ENCODE data around the gene ZNF335.

The ZNF335 gene

DNA sequence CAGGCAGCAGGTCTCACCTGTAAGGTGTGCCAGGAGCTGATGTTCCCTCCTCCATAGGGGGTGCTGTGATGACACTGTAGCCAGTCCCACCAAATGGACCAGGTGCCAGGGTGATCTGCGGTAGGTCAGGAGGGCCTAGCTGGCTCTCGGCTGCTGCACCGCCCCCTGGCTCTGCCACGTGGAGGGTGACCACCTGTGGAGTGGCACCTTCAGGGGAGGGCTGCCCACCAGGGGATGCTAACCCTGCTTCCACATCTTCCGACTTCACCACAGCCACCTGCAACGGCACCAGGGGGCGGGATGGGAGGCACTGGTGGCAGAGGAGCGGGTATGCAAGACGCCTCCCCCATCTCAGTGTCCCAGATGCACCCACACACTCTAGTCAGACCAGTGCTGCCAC, 18.3 kb downstream of the ZNF335 start:
- DNase-seq (ENCODE audit: insufficient read length, low spot score) (no peak), FAIRE-seq (no peak)
- peak; percentile 60; the same call in 1 of the 2 replicates for TF ChIP-seq POLR2A (IDR thresholded peaks at IDR 0.05; ENCODE audit: low read depth, low read length)
- TF ChIP-seq POU2F2 (IDR thresholded peaks at IDR 0.05; ENCODE audit: low read depth, low read length): no peak

DNA sequence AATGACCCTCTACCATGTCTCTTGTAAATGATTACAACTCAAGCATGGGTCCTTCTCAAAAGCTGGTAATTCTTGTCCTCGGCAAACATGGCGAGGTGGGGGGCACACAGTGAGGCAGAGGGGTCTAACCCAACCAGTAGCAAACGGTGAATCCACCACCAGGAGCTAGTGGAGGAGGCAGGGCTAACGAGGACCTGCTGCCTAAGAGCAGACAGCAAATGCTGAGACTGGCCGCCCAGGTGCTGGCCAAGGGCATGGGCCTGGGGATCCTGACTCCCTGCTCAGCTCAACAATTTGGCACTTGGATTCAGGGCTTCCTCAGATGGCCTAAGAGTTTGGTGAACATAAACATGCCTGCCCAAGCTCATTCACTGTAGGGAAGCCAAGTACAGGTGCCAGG, 19.1 kb downstream of the ZNF335 start:
- FAIRE-seq: no peak
- TF ChIP-seq POLR2A (IDR thresholded peaks at IDR 0.05; ENCODE audit: low read depth, low read length) (no peak), SPI1 (IDR thresholded peaks at IDR 0.05; ENCODE audit: low read depth, low read length) (no peak), POLR2AphosphoS5 (IDR thresholded peaks at IDR 0.05; ENCODE audit: low read depth, low read length) (no peak), PAX5 (IDR thresholded peaks at IDR 0.05; ENCODE audit: insufficient read depth, low read length, severe bottlenecking) (no peak), TAF1 (IDR thresholded peaks at IDR 0.05; ENCODE audit: low read depth, low read length) (no peak), POU2F2 (IDR thresholded peaks at IDR 0.05; ENCODE audit: low read depth, low read length) (no peak)
- no peak for DNase-seq (ENCODE audit: insufficient read length, low spot score)

DNA sequence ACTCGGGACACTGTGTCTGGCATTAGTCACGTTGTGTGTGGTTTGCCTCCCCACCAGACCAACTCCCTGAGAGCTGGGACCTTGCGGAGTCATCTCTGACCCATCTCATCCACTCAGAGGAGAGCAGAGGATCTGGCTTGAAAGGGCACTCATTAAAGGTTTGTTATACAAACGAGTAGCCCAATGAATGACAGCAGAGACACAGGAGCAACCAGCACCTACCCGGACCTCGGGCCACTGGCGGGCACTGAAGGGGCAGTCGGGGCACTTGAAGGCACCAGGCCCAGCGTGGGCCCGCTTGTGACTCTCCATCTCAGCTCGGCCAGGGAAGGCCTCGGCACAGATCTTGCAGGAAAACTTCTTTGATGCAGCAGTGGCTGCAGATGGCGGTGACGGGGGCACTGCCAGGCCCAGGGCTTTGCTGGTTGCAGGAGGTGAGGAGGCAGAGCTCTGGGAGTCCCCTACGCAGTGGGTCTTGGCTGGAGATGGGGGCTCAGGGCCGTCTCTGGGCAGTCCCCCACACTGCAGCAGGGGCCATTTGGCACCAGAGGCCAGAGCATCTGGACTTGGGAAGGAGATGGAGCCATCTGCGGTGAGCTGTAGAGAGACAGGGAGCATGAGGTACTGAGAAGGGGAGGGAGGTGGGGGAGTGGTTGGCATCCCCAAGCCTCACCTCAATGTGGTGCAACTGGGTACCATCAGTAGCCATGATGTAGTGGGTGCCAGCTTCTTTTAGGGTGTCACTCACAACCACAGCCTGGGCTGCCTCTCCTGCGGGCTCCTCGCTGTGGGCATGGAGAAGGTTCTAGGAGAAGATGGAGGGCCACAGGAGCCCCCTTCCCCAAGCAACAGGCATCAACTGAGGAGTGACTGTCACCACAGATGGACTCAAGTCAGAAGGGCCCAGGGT, 19.8 kb downstream of the ZNF335 start:
- FAIRE-seq (no peak), DNase-seq (ENCODE audit: insufficient read length, low spot score) (no peak)
- TF ChIP-seq POLR2A (IDR thresholded peaks at IDR 0.05; ENCODE audit: low read depth, low read length): peak; percentile 59
- TF ChIP-seq TAF1 (IDR thresholded peaks at IDR 0.05; ENCODE audit: low read depth, low read length): no peak
- no peak; the same call in 1 of the 2 replicates for TF ChIP-seq POLR2AphosphoS5 (IDR thresholded peaks at IDR 0.05; ENCODE audit: low read depth, low read length)
- TF ChIP-seq POU2F2 (IDR thresholded peaks at IDR 0.05; ENCODE audit: low read depth, low read length): 0 out of 2 replicates have a peak, but pooled peaks have one; percentile 2
- TF ChIP-seq SPI1 (IDR thresholded peaks at IDR 0.05; ENCODE audit: low read depth, low read length): no peak
- no peak for TF ChIP-seq PAX5 (IDR thresholded peaks at IDR 0.05; ENCODE audit: insufficient read depth, low read length, severe bottlenecking)

DNA sequence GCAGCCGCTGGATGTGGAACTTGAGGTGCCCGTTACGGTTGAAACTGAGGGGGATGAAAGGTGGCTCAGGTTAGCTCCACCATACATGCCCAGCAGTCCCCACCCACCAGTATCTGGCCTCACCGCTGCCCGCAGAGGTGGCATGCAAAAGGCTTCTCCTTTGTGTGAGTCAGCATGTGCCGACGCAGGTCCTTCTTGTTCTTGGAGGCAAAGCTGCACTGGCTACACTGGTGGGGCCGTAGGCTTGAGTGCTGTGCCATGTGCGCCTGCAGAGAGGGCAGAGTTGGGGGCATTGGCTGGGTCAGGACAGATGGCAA, 21.7 kb downstream of the ZNF335 start:
- no peak for DNase-seq (ENCODE audit: insufficient read length, low spot score)
- peak; percentile 18; the same call in 1 of the 2 replicates for TF ChIP-seq POLR2AphosphoS5 (IDR thresholded peaks at IDR 0.05; ENCODE audit: low read depth, low read length)
- peak; percentile 34 for TF ChIP-seq POLR2A (IDR thresholded peaks at IDR 0.05; ENCODE audit: low read depth, low read length)
- TF ChIP-seq PAX5 (IDR thresholded peaks at IDR 0.05; ENCODE audit: insufficient read depth, low read length, severe bottlenecking): no peak
- no peak for FAIRE-seq

DNA sequence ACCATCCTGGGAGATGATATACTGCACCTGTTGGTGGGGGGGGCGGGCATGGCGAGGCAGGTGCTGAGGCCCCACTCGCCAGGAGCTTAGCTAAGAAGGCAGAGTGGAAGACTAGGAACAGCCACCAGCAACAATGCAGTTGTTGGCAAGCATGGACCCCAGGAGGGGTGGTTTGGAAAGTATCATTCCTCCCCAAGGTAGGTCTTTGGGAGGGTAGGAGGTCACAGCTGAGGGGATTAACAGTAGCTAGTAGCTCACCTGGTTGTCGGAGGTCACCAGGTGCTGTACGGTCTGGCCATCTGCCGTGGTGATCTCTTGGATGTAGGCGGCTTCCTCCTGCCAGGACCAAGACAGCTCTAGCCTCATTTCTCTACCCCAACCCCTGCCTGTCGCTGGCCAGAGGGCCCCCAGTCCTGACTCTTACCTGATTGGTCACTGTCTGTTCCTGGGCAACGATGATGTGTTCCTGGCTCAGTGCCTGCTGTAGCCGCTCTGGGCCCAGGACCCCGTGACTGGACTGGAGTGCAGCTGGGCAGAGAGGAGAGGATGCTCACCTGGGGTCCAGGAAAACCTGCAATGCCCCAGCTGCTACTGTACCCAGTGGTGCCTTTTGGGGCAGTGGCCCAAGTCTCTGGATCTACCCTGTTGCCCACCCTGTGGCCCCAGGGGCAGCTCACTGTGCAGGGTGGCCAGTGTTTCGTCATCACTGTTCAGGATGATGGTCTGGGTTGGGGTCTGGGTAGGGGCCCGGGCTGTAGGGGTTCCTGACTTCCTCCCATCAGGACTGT, 22.3 kb downstream of the ZNF335 start:
- FAIRE-seq (no peak), DNase-seq (ENCODE audit: insufficient read length, low spot score) (no peak)
- TF ChIP-seq POU2F2 (IDR thresholded peaks at IDR 0.05; ENCODE audit: low read depth, low read length) (no peak), POLR2A (IDR thresholded peaks at IDR 0.05; ENCODE audit: low read depth, low read length) (peak; percentile 67; the same call in 1 of the 2 replicates), TAF1 (IDR thresholded peaks at IDR 0.05; ENCODE audit: low read depth, low read length) (no peak), SPI1 (IDR thresholded peaks at IDR 0.05; ENCODE audit: low read depth, low read length) (no peak), PAX5 (IDR thresholded peaks at IDR 0.05; ENCODE audit: insufficient read depth, low read length, severe bottlenecking) (no peak), POLR2AphosphoS5 (IDR thresholded peaks at IDR 0.05; ENCODE audit: low read depth, low read length) (peak; percentile 57; the same call in 1 of the 2 replicates)

DNA sequence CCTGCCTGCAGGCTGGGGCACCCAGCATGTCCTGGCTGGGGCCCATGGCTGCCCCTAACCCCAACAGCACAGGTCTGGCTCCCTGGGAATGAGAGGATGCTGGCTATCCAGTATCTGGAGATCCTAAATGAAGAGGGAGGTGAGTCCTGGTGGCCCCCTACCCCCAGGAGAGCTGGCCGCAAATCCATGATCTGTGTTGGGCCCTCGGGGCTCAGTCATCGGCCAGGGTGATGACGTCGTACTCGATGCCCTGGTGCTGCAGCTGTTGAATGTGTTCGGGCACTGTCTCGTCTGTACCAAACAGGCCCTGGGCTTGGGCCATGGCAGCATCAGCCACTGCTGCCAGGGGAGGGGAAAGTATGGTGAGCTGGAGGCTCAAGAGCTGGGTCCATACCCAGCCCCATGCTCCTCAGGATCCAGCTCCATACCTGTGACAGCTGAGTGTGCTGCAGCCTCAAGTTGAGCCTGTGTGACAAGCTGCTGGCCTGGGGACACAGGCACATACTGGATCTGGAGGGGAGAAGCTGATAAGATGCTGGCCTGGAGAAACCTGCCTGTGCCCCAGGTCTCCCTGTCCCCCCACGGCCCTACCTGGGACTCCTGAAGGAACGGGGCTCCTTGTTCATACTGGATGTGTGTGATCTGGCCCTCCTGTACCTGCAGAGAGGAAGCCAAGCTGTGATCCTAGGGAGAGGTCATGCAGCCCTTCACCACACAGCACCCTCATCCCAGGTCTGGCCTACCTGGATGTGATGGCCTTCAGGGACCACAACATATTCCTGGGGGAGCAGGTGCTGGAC, 23.1 kb downstream of the ZNF335 start:
- FAIRE-seq: no peak
- no peak for TF ChIP-seq PAX5 (IDR thresholded peaks at IDR 0.05; ENCODE audit: insufficient read depth, low read length, severe bottlenecking)
- peak; percentile 58; the same call in 1 of the 2 replicates for TF ChIP-seq POLR2A (IDR thresholded peaks at IDR 0.05; ENCODE audit: low read depth, low read length)
- no peak for TF ChIP-seq POU2F2 (IDR thresholded peaks at IDR 0.05; ENCODE audit: low read depth, low read length)
- 0 out of 2 replicates have a peak, but pooled peaks have one; percentile 55 for TF ChIP-seq POLR2AphosphoS5 (IDR thresholded peaks at IDR 0.05; ENCODE audit: low read depth, low read length)
- no peak for TF ChIP-seq TAF1 (IDR thresholded peaks at IDR 0.05; ENCODE audit: low read depth, low read length)
- no peak for DNase-seq (ENCODE audit: insufficient read length, low spot score)

DNA sequence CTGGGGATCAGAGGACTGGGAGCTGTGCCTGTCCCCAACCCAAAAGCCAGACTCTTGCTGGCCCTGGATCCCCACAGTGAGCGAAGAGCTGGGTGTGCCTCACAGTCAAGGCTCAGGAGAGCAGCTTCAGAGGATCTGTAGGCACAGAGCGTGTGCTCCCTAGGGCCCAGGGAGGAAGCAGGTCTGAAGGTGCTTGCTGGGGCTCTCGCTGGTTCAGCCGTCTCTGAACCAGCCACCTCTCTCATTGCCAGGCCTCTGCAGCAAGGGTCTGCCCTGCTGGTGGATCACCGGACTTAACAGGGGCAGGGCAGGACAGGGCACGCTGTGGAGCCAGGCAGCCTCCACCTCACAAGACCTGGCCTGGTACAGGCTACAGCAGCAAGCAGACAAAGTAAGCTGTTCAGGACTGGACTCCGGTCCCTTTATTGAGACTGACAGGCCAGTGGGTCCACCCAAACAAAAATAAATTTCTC, 23.7 kb downstream of the ZNF335 start:
- no peak for TF ChIP-seq PAX5 (IDR thresholded peaks at IDR 0.05; ENCODE audit: insufficient read depth, low read length, severe bottlenecking)
- TF ChIP-seq POLR2A (IDR thresholded peaks at IDR 0.05; ENCODE audit: low read depth, low read length): no peak; the same call in 1 of the 2 replicates
- no peak for TF ChIP-seq POLR2AphosphoS5 (IDR thresholded peaks at IDR 0.05; ENCODE audit: low read depth, low read length)
- no peak for TF ChIP-seq SPI1 (IDR thresholded peaks at IDR 0.05; ENCODE audit: low read depth, low read length)
- no peak for TF ChIP-seq TAF1 (IDR thresholded peaks at IDR 0.05; ENCODE audit: low read depth, low read length)
- TF ChIP-seq POU2F2 (IDR thresholded peaks at IDR 0.05; ENCODE audit: low read depth, low read length): no peak; the same call in 1 of the 2 replicates
- DNase-seq (ENCODE audit: insufficient read length, low spot score) (no peak), FAIRE-seq (no peak)

DNA sequence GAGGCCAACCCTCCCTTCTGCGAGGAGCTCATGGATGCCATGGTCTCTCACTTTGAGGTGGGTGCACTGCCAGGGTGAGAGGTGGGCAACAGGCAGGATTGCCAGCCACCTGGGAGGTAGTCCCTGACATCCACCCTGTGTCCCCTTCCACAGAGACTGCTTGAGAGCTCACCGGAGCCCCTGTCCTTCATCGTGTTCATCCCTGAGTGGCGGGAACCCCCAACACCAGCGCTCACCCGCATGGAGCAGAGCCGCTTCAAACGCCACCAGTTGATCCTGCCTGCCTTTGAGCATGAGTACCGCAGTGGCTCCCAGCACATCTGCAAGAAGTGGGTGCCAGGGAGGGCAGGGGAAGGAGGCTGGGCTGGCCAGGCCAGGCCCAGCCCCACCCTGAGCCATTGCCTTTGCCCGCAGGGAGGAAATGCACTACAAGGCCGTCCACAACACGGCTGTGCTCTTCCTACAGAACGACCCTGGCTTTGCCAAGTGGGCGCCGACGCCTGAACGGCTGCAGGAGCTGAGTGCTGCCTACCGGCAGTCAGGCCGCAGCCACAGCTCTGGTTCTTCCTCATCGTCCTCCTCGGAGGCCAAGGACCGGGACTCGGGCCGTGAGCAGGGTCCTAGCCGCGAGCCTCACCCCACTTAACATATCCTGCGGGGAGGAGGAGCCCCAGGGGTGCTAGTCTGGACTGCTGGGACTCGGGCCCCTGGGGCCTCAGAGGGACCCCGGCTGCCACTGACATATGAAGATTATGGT, 24.7 kb downstream of the ZNF335 start:
- FAIRE-seq (no peak), DNase-seq (ENCODE audit: insufficient read length, low spot score) (no peak)
- peak; percentile 36; the same call in 1 of the 2 replicates for TF ChIP-seq POLR2A (IDR thresholded peaks at IDR 0.05; ENCODE audit: low read depth, low read length)
- peak; percentile 34 for TF ChIP-seq POLR2AphosphoS5 (IDR thresholded peaks at IDR 0.05; ENCODE audit: low read depth, low read length)
- no peak for TF ChIP-seq TAF1 (IDR thresholded peaks at IDR 0.05; ENCODE audit: low read depth, low read length)
- no peak for TF ChIP-seq SPI1 (IDR thresholded peaks at IDR 0.05; ENCODE audit: low read depth, low read length)
